Panc1 (cell line): Measurements from ENCODE around the gene FOXO3B. TPM values are rescaled to one million over a fixed set of nuclear protein-coding genes. Genes with fewer than 3 reads are reported as not detected.

Source experiments
- total RNA-seq: library from RNA; stranded (reverse); gene quantifications from one replicate; pipeline ENCODE4 v1.2.1, GENCODE V29; 2021; ENCODE audit not compliant: unreplicated experiment

Gene FOXO3B
- total RNA-seq, 1 experiment from 2014 or later: 4.2 TPM

Other genes starting within 250 kb of the FOXO3B start
- gene LGALS9C, start 205.5 kb downstream of the FOXO3B start, total RNA-seq: not detected
- not detected for gene TBC1D28, start 37.9 kb downstream of the FOXO3B start, total RNA-seq
- gene FBXW10, start 61.7 kb upstream of the FOXO3B start, total RNA-seq: not detected
- gene TVP23B, start 98.9 kb upstream of the FOXO3B start, total RNA-seq: 39.4 TPM
- gene PRPSAP2, start 175.8 kb upstream of the FOXO3B start, total RNA-seq: 25.3 TPM